ENCODE data around the gene KSR2.

The KSR2 gene

GRCh38 chr12:117484901-117485300 is 483.9 kb downstream of the KSR2 start:
- no peak for DNase-seq (ENCODE audit: low spot score)
- no peak for TF ChIP-seq CTCF (IDR thresholded peaks at IDR 0.05; ENCODE audit: borderline replicate concordance, control extremely low read depth, extremely low read depth, insufficient read depth, missing control alignments)
- in situ Hi-C loops (cut with MboI; ENCODE audit: low sequenced_read_pairs, unreplicated experiment), result no loop called here

DNA sequence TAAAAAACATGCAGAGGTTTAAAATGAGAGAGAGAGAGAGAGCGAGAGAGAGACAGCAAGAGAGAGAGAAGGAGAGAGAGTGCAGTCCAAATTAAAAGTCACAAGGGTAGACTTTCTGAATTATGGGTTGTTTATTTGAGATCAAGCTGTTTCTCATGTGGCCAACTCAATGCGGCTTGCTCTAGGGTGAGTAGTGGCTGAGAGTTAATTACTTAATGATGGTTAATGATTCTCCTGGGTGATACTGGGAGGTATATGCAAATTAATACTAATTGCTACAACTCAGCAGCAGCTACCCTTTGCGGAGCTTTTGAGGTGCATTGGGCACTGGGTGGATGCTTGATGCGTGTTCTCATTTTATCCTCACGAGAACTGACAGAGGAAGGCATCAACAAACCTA is 485.3 kb downstream of the KSR2 start:
- no peak for TF ChIP-seq CTCF (IDR thresholded peaks at IDR 0.05; ENCODE audit: borderline replicate concordance, control extremely low read depth, extremely low read depth, insufficient read depth, missing control alignments)
- in situ Hi-C loops (cut with MboI; ENCODE audit: low sequenced_read_pairs, unreplicated experiment), result no loop called here
- DNase-seq (ENCODE audit: low spot score), result no peak

DNA sequence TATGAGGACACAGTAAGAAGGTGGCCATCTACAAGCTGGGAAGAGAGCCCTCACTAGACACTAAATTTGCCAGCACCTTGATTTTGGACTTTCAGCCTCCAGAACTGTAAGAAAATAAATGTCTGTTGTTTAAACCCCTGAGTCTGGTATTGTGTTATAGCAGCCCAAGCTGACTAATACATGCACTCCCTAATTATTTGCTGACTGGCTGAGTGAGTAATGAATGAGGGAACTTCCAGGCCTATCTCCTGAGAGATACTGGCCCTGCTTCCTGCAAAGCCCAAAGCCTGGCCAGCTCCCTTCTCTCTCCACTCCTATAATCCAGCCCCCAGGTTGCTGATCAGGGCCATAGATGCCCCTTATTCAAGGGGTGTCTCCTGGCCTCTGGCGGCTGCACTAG is 487.3 kb downstream of the KSR2 start:
- TF ChIP-seq CTCF (IDR thresholded peaks at IDR 0.05; ENCODE audit: borderline replicate concordance, control extremely low read depth, extremely low read depth, insufficient read depth, missing control alignments), result no peak
- in situ Hi-C loops (cut with MboI; ENCODE audit: low sequenced_read_pairs, unreplicated experiment), result no loop called here

GRCh38 chr12:117476341-117476740 is 492.4 kb downstream of the KSR2 start:
- no peak for DNase-seq (ENCODE audit: low spot score)
- no peak for TF ChIP-seq CTCF (IDR thresholded peaks at IDR 0.05; ENCODE audit: borderline replicate concordance, control extremely low read depth, extremely low read depth, insufficient read depth, missing control alignments)
- in situ Hi-C loops (cut with MboI; ENCODE audit: low sequenced_read_pairs, unreplicated experiment), result no loop called here

More for the DNA sequence above, 487.3 kb downstream of the KSR2 start:
- DNase-seq (ENCODE audit: low spot score), result no peak

DNA sequence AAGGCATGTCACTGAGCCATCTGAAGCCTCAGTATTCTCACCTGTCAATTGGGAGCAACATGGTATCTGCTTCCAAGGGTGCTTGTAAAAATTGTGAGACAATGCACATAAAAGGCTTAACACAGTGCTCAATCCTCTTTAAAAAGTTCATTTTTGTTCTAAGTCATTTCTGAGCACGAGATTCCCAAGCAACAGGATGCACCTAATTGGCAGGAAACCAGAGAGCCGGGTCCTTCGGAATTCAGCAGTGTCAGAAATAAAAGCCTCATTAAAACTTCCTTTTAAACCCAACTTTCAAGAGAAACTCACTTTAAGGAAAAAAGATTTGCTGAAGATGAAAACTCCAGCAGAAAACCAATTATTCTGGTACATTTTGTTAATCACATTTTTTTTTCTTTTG is 494.9 kb downstream of the KSR2 start:
- no peak for TF ChIP-seq CTCF (IDR thresholded peaks at IDR 0.05; ENCODE audit: borderline replicate concordance, control extremely low read depth, extremely low read depth, insufficient read depth, missing control alignments)
- no peak for DNase-seq (ENCODE audit: low spot score)
- in situ Hi-C loops (cut with MboI; ENCODE audit: low sequenced_read_pairs, unreplicated experiment), result no loop called here

DNA sequence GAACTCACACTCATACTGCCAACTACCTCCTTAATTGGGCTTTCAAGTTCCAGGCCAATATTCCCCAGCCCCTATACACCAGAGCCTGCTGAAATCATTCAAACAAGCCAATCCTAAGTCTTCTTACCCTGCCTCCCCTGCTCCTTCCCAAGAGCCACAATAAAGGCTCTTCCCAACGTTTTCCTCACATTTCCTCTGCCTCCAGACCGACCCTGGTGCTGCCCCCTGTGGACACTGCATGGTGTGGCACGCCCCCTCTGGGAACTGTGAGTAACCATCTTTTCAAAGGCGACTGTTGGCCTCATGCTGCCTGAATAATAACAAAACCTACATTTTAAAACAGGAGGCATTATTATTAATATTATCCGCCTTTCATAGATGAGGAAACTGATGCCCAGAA is 495.8 kb downstream of the KSR2 start:
- DNase-seq (ENCODE audit: low spot score), result no peak
- TF ChIP-seq CTCF (IDR thresholded peaks at IDR 0.05; ENCODE audit: borderline replicate concordance, control extremely low read depth, extremely low read depth, insufficient read depth, missing control alignments), result peak; percentile 10
- in situ Hi-C loops (cut with MboI; ENCODE audit: low sequenced_read_pairs, unreplicated experiment), result no loop called here

- TF ChIP-seq CTCF (IDR thresholded peaks at IDR 0.05; ENCODE audit: borderline replicate concordance, control extremely low read depth, extremely low read depth, insufficient read depth, missing control alignments), result no peak
- DNase-seq (ENCODE audit: low spot score), result no peak
- in situ Hi-C loops (cut with MboI; ENCODE audit: low sequenced_read_pairs, unreplicated experiment), result no loop called here
These were observed 498.0 kb downstream of the KSR2 start for GRCh38 chr12:117470804-117471203.
